Endothelial cell of coronary artery (primary cell): Measurements from ENCODE around the gene CMPK2. TPM values are rescaled to one million over a fixed set of nuclear protein-coding genes. Genes with fewer than 3 reads are reported as not detected.

ENCODE experiments used
- total RNA-seq: library from RNA; depleted of rRNA; stranded (reverse); fragments of >200 nt; gene quantifications from 2 replicates; pipeline ENCODE4 v1.2.3, GENCODE V29; 2014

The CMPK2 gene, protein sequence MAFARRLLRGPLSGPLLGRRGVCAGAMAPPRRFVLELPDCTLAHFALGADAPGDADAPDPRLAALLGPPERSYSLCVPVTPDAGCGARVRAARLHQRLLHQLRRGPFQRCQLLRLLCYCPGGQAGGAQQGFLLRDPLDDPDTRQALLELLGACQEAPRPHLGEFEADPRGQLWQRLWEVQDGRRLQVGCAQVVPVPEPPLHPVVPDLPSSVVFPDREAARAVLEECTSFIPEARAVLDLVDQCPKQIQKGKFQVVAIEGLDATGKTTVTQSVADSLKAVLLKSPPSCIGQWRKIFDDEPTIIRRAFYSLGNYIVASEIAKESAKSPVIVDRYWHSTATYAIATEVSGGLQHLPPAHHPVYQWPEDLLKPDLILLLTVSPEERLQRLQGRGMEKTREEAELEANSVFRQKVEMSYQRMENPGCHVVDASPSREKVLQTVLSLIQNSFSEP
- 1.1 and 1.5 TPM in 2 replicates for total RNA-seq

DNA sequence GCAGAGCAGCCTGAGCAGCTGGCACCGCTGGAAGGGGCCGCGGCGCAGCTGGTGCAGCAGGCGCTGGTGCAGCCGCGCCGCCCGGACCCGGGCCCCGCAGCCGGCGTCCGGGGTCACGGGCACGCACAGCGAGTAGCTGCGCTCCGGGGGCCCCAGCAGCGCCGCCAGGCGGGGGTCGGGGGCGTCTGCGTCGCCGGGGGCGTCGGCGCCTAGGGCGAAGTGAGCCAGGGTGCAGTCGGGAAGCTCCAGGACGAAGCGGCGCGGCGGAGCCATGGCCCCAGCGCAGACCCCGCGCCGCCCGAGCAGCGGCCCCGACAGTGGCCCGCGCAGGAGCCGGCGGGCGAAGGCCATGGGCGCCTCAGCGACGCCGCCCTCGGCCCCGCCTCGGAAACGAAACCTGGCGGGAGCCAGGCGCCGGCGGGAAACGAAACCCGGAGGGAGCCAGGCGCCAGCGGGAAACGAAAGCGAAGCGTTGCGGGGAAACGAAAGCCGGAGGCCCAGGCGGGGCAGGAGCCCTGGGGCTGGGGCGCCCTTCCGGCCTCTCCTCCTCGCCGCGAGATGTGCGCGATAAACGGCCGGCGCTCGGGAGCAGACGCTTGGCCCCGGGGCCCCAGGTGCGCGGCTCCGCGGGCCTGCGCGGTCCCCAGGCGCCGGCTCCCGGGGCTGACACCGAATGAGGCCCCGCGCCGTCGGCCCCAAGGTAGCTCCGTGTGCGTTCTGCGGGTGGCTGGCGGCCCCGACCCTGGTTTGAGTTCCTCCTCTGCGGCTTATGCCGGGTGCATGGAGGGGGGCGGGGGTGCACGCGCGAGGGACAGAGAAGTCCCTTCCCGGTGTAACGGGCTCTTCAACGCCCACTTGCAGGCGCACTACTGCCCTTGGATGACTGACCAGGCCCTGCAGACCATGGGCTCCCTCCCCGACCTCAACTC is at the start of gene CMPK2:
CMPK2 (minus strand) TSS at position 562 of the 929 bp plus-strand sequence; CDS start at position 351, 211 bp downstream.

GRCh38 chr2:6877402-6878304 is 11.9 kb upstream of the CMPK2 start, which contains the start of gene RSAD2:
Gene RSAD2, plus strand, starts transcription at chr2:6877777. Its CDS starts 24 bp downstream, at chr2:6877801.

Other genes with a start within 250 kb of the CMPK2 start
- gene RSAD2, start 11.9 kb upstream of the CMPK2 start, total RNA-seq = 0.19 and 0.36 TPM in 2 replicates
- gene RNF144A, start 51.5 kb upstream of the CMPK2 start, total RNA-seq = 6.8 and 9.6 TPM in 2 replicates